Suprapubic skin (tissue), 4 donors: ENCODE measurements around the gene TNNI3K.

ENCODE experiments used
- EP300 ChIP-seq: sonication (generic); formaldehyde crosslinking; IDR thresholded peaks from one replicate; pipeline ENCODE4 v1.6.1; 2017; ENCODE audit warnings: antibody characterized with exemption
- POLR2A ChIP-seq, 2 donors: fragments of 450-650 bp; IDR thresholded peaks; one replicate each; pipeline ENCODE4 v1.6.1; 2017; ENCODE audit warnings: antibody characterized with exemption in 2 of 2, mild to moderate bottlenecking in 2 of 2, moderate library complexity in 2 of 2
- POLR2AphosphoS5 ChIP-seq, 3 donors: sonication (generic); formaldehyde crosslinking; IDR thresholded peaks; one replicate each; pipeline ENCODE4 v1.6.1; 2017; ENCODE audit warnings: antibody characterized with exemption in 3 of 3
- TF ChIP-seq, protein P1 (sequence below), 2 donors: fragments of 200-600 bp in 1 of 2; fragments of 450-650 bp in 1 of 2; sonication (generic) in 1 of 2; IDR thresholded peaks; one replicate each; pipeline ENCODE4 v1.5.1; 2016 to 2019; ENCODE audit warnings: antibody characterized with exemption in 2 of 2, mild to moderate bottlenecking in 1 of 2, moderate library complexity in 1 of 2

DNA sequence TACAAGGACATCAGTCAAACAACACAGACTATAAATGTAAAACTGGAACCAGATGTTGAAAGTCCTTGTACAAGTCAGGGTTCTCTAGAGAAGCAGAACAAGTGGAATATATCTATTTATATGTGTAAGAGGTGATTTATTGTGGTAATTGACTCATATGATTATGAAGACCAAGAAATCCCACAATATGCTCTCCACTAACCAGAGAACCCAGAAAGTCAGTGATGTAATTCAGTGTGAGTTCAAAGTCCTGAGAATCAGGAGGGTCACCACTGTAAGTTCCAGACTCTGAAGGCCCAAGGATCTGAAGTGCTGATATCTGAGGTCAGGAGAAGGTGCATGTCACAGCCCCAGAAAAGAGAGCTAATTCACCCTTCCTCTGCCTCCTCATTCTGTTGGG is 220.2 kb downstream of the TNNI3K start:
- TF ChIP-seq, protein P1, sequence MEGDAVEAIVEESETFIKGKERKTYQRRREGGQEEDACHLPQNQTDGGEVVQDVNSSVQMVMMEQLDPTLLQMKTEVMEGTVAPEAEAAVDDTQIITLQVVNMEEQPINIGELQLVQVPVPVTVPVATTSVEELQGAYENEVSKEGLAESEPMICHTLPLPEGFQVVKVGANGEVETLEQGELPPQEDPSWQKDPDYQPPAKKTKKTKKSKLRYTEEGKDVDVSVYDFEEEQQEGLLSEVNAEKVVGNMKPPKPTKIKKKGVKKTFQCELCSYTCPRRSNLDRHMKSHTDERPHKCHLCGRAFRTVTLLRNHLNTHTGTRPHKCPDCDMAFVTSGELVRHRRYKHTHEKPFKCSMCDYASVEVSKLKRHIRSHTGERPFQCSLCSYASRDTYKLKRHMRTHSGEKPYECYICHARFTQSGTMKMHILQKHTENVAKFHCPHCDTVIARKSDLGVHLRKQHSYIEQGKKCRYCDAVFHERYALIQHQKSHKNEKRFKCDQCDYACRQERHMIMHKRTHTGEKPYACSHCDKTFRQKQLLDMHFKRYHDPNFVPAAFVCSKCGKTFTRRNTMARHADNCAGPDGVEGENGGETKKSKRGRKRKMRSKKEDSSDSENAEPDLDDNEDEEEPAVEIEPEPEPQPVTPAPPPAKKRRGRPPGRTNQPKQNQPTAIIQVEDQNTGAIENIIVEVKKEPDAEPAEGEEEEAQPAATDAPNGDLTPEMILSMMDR (IDR thresholded peaks at IDR 0.05): no peak
- TF ChIP-seq POLR2AphosphoS5 (IDR thresholded peaks at IDR 0.05) (no peak), POLR2A (IDR thresholded peaks at IDR 0.05) (no peak), EP300 (no peak)
